Measurements from ENCODE around the gene PRKN. TPM values are rescaled to one million over a fixed set of nuclear protein-coding genes. Genes with fewer than 3 reads are reported as not detected.

PRKN gene
- total RNA-seq, 1 experiment from 2014 or later = 2.0 TPM

- no peak overlapping the region for H3K14ac ChIP-seq (ENCODE audit: insufficient read depth, low read length)
- no peaks in the 10 kb centered on the region for H3K9me3 ChIP-seq (ENCODE audit: control insufficient read depth, low read depth, low read length)
- H3K4me2 ChIP-seq (ENCODE audit: insufficient read depth, insufficient read length, low read length) = no peak overlapping the region
- Mint-ChIP-seq H3K27me3 (ENCODE audit: low read depth) (no peaks in the 10 kb centered on the region), H3K4me3 (no peak overlapping the region; a peak in 1 of 5 replicates), H3K36me3 (ENCODE audit: insufficient read depth in 1 of 3, low read depth in 3 of 3) (no peaks in the 10 kb centered on the region), H3K9me3 (no peaks in the 10 kb centered on the region), H3K27ac (peak overlapping the region in 1 of 3 experiments; percentile 59; a peak in 3 of 7 replicates), H3K4me1 (peaks cover 9 to 11% of the 10 kb centered on the region in 2 experiments)
- no peak overlapping the region for H4K8ac ChIP-seq (replicated peaks; ENCODE audit: insufficient read length, low read depth, low read length)
- no peak overlapping the region for H3K23ac ChIP-seq (ENCODE audit: insufficient read length, low read depth, low read length)
- H4K5ac ChIP-seq (ENCODE audit: insufficient read length, low read depth, low read length) = no peak overlapping the region
- H2BK5ac ChIP-seq (ENCODE audit: insufficient read length, low read length) = no peak overlapping the region
- no peak overlapping the region for H4K91ac ChIP-seq (ENCODE audit: insufficient read length, low read depth, low read length)
- no peaks in the 10 kb centered on the region for H4K20me1 ChIP-seq (ENCODE audit: control insufficient read depth, insufficient read depth, insufficient read length)
- H2BK120ac ChIP-seq (ENCODE audit: low read depth, low read length, poor library complexity, severe bottlenecking) = no peak overlapping the region
- no peaks in the 10 kb centered on the region for H3K23me2 ChIP-seq (ENCODE audit: insufficient read length, low read depth, low read length, poor library complexity, severe bottlenecking)
- H3T11ph ChIP-seq (ENCODE audit: low read length) = no peak overlapping the region
- H3K4ac ChIP-seq (ENCODE audit: low read depth, low read length) = no peak overlapping the region
- H2BK15ac ChIP-seq (ENCODE audit: low read depth, low read length) = no peak overlapping the region
- H3K56ac ChIP-seq (ENCODE audit: insufficient read length, low read depth, low read length) = no peak overlapping the region
- no peak overlapping the region for H2BK20ac ChIP-seq (ENCODE audit: low read depth, low read length, poor library complexity, severe bottlenecking)
- no peaks in the 10 kb centered on the region for H3K79me2 ChIP-seq (ENCODE audit: insufficient read depth, low read length)
- no peaks in the 10 kb centered on the region for H3K27me3 ChIP-seq (ENCODE audit: insufficient read depth, low read length)
- no peak overlapping the region for H3K18ac ChIP-seq (ENCODE audit: insufficient read length, low read depth, low read length)
- H3K9ac ChIP-seq (ENCODE audit: extremely low read depth, insufficient read length, low read length) = no peak overlapping the region
- TF ChIP-seq CTCF (conservative IDR thresholded peaks at IDR 0.05) = no peak
- no peak for DNase-seq
- no CpG with 5 or more reads among the region's 6 CpGs for WGBS (ENCODE audit: extremely low coverage, insufficient read length, low lambda C conversion rate)
- H3K27ac ChIP-seq (ENCODE audit: insufficient read length, low read depth, low read length) = no peak overlapping the region
- no peak overlapping the region for H2AK5ac ChIP-seq (ENCODE audit: insufficient read length, low read length)
- no peak overlapping the region for H2BK12ac ChIP-seq (ENCODE audit: insufficient read length, low read depth, low read length)
- no peaks in the 10 kb centered on the region for H3K79me1 ChIP-seq (ENCODE audit: insufficient read depth, low read depth, low read length, poor library complexity, severe bottlenecking)
- no peaks in the 10 kb centered on the region for H3K4me1 ChIP-seq (ENCODE audit: insufficient read depth, low read length)
- no peak overlapping the region for H2AFZ ChIP-seq (ENCODE audit: low read length)
Measured at GRCh38 chr6:162264581-162264980, 463.0 kb downstream of the PRKN start.
